Hepatocyte (in vitro differentiated cells): ENCODE results near the gene IGF2BP3. TPM values are rescaled to one million over a fixed set of nuclear protein-coding genes. Genes with fewer than 3 reads are reported as not detected.
"Not testable (repeated sequence)": the region's sequence is repeated elsewhere in the genome, so short reads cannot be mapped to it uniquely, and the experiment has no call there.

ENCODE experiments used
- DNase-seq: peaks from one replicate; pipeline ENCODE4 v3.0.0-alpha.2; 2016; ENCODE audit warnings: low spot score
- H2AFZ ChIP-seq: fragments of 200-600 bp; sonication (generic); 2 replicates; pipeline ENCODE4 v1.6.0; 2016; ENCODE audit warnings: antibody characterized with exemption, mild to moderate bottlenecking
- H3K27ac ChIP-seq: fragments of 200-600 bp; sonication (generic); 2 replicates; pipeline ENCODE4 v1.5.1; 2016; ENCODE audit warnings: mild to moderate bottlenecking
- H3K27me3 ChIP-seq: fragments of 200-600 bp; sonication (generic); 2 replicates; pipeline ENCODE4 v1.6.1; 2016
- H3K36me3 ChIP-seq: fragments of 200-600 bp; sonication (generic); replicated peaks from 2 replicates; pipeline ENCODE4 v1.5.1; 2016; ENCODE audit warnings: low read depth; ENCODE audit not compliant: insufficient read depth
- H3K4me1 ChIP-seq: fragments of 200-600 bp; sonication (generic); 2 replicates; pipeline ENCODE4 v1.5.1; 2016; ENCODE audit warnings: mild to moderate bottlenecking, moderate library complexity; ENCODE audit not compliant: insufficient read depth
- H3K4me2 ChIP-seq: fragments of 200-600 bp; sonication (generic); 2 replicates; pipeline ENCODE4 v1.6.0; 2016
- H3K4me3 ChIP-seq: fragments of 200-600 bp; sonication (generic); 2 replicates; pipeline ENCODE4 v1.5.1; 2016; ENCODE audit warnings: mild to moderate bottlenecking
- H3K79me2 ChIP-seq: fragments of 200-600 bp; sonication (generic); 2 replicates; pipeline ENCODE4 v1.6.0; 2017; ENCODE audit warnings: mild to moderate bottlenecking
- H3K9me2 ChIP-seq: fragments of 200-600 bp; sonication (generic); replicated peaks from 2 replicates; pipeline ENCODE4 v1.6.0; 2017; ENCODE audit warnings: mild to moderate bottlenecking; ENCODE audit not compliant: insufficient read depth
- H3K9me3 ChIP-seq: fragments of 200-600 bp; sonication (generic); 2 replicates; pipeline ENCODE4 v1.5.1; 2016; ENCODE audit warnings: low read depth, mild to moderate bottlenecking
- H4K20me1 ChIP-seq: fragments of 200-600 bp; sonication (generic); 2 replicates; pipeline ENCODE4 v1.6.0; 2016; ENCODE audit warnings: mild to moderate bottlenecking; ENCODE audit not compliant: insufficient read depth, poor library complexity, severe bottlenecking
- CTCF ChIP-seq: fragments of 200-600 bp; sonication (generic); IDR thresholded peaks from 2 replicates; pipeline ENCODE4 v1.5.1; 2016; ENCODE audit warnings: antibody characterized with exemption, mild to moderate bottlenecking; ENCODE audit not compliant: poor library complexity
- EZH2 ChIP-seq: fragments of 200-600 bp; sonication (generic); IDR thresholded peaks from 2 replicates; pipeline ENCODE4 v1.6.1; 2016; ENCODE audit warnings: antibody characterized with exemption, mild to moderate bottlenecking, borderline replicate concordance
- EZH2phosphoT487 ChIP-seq: fragments of 200-600 bp; sonication (generic); IDR thresholded peaks from one replicate; pipeline ENCODE4 v1.6.1; 2018; ENCODE audit warnings: antibody characterized with exemption, mild to moderate bottlenecking, low read depth, moderate library complexity; ENCODE audit not compliant: unreplicated experiment, severe bottlenecking
- WGBS: methylation state at CpG from one replicate; pipeline ENCODE4 v1.1.6; 2016; ENCODE audit warnings: low lambda C conversion rate; ENCODE audit errors: missing lambda C conversion rate; 5-methylcytosine and 5-hydroxymethylcytosine counted together
- polyA plus RNA-seq: library from polyadenylated mRNA; unstranded; fragments of >200 nt; fragmentation: Nextera tagmentation; extraction: Ambion mirVana; gene quantifications from 2 replicates; pipeline ENCODE4 v1.2.1, GENCODE V29; 2016
- total RNA-seq: library from RNA; depleted of rRNA; stranded (reverse); fragments of >200 nt; gene quantifications from 2 replicates; pipeline ENCODE4 v1.2.3, GENCODE V29; 2014

Gene IGF2BP3
- total and polyA plus RNA-seq, 2 experiments from 2014 or later = 28.9 to 73.1 TPM

- Histone ChIP-seq H4K20me1 (no peaks in the 10 kb centered on the region), H2AFZ (no peak overlapping the region), H3K27ac (no peak overlapping the region), H3K36me3 (peaks cover 3% of the 10 kb centered on the region), H3K4me3 (no peak overlapping the region), H3K9me3 (no peaks in the 10 kb centered on the region), H3K79me2 (peaks cover 5% of the 10 kb centered on the region), H3K9me2 (no peaks in the 10 kb centered on the region), H3K27me3 (no peaks in the 10 kb centered on the region), H3K4me2 (no peak overlapping the region), H3K4me1 (no peaks in the 10 kb centered on the region)
- no peak for DNase-seq
- WGBS = 90% methylated on average over 7 of the region's 7 CpGs
- TF ChIP-seq EZH2phosphoT487 = no peak
- TF ChIP-seq CTCF = no peak
- TF ChIP-seq EZH2 = no peak
Observed at GRCh38 chr7:23315366-23315765, 154.9 kb downstream of the IGF2BP3 start.

GRCh38 chr7:23312141-23312540 is 158.2 kb downstream of the IGF2BP3 start:
- peaks cover 24% of the 10 kb centered on the region for H3K79me2 ChIP-seq
- WGBS = 92% methylated on average over 2 of the region's 2 CpGs
- DNase-seq, H3K27ac ChIP-seq, H3K4me2 ChIP-seq, H4K20me1 ChIP-seq, H2AFZ ChIP-seq, H3K9me3 ChIP-seq, H3K36me3 ChIP-seq, H3K4me3 ChIP-seq, H3K27me3 ChIP-seq, H3K4me1 ChIP-seq, H3K9me2 ChIP-seq: not testable (repeated sequence)

GRCh38 chr7:23308754-23309153 is 161.5 kb downstream of the IGF2BP3 start:
- no peaks in the 10 kb centered on the region for H4K20me1 ChIP-seq
- H3K4me2 ChIP-seq = no peak overlapping the region
- WGBS = 92% methylated on average over 6 of the region's 6 CpGs
- TF ChIP-seq EZH2 (no peak), CTCF (no peak), EZH2phosphoT487 (no peak)
- no peaks in the 10 kb centered on the region for H3K27me3 ChIP-seq
- peaks cover 3% of the 10 kb centered on the region for H3K36me3 ChIP-seq
- H3K4me3 ChIP-seq = no peak overlapping the region
- no peak for DNase-seq
- H3K4me1 ChIP-seq = no peaks in the 10 kb centered on the region
- peaks cover 58% of the 10 kb centered on the region for H3K79me2 ChIP-seq
- H2AFZ ChIP-seq = no peak overlapping the region
- no peaks in the 10 kb centered on the region for H3K9me3 ChIP-seq
- H3K9me2 ChIP-seq = no peaks in the 10 kb centered on the region
- H3K27ac ChIP-seq = no peak overlapping the region

GRCh38 chr7:23306936-23307521 is 163.3 kb downstream of the IGF2BP3 start:
- TF ChIP-seq EZH2phosphoT487 (no peak), EZH2 (no peak), CTCF (no peak)
- H3K4me1 ChIP-seq = no peaks in the 10 kb centered on the region
- no peaks in the 10 kb centered on the region for H3K27me3 ChIP-seq
- H3K4me3 ChIP-seq = no peak overlapping the region
- no peaks in the 10 kb centered on the region for H3K9me2 ChIP-seq
- no peaks in the 10 kb centered on the region for H4K20me1 ChIP-seq
- H3K27ac ChIP-seq = no peak overlapping the region
- 94% methylated on average over 2 of the region's 2 CpGs for WGBS
- H3K9me3 ChIP-seq = no peaks in the 10 kb centered on the region
- no peak for DNase-seq
- no peak overlapping the region for H2AFZ ChIP-seq
- H3K36me3 ChIP-seq = peaks cover 3% of the 10 kb centered on the region
- H3K79me2 ChIP-seq = peaks cover 76% of the 10 kb centered on the region
- H3K4me2 ChIP-seq = no peak overlapping the region
